T-helper 17 cell (primary cell): ENCODE data around the gene TLR9. TPM values are rescaled to one million over a fixed set of nuclear protein-coding genes. Genes with fewer than 3 reads are reported as not detected.

Experiments used
- ATAC-seq: fragments of 150-1000 bp; cut with Tn5 transposase; 2 replicates; pipeline ENCODE4 v1.10.0; 2021; ENCODE audit warnings: mild to moderate bottlenecking, moderate library complexity
- DNase-seq, 3 donors: peaks; one replicate each; pipeline versions ENCODE4 v3.0.0 to v3.0.0-alpha.2; 2020 to 2021
- H3K9me3 ChIP-seq: one replicate; pipeline ENCODE4 v1.7.0; 2013; ENCODE audit warnings: low read length, mild to moderate bottlenecking; ENCODE audit not compliant: control insufficient read depth, poor library complexity, severe bottlenecking
- H3K27ac Mint-ChIP-seq: one replicate; pipeline ENCODE4 v1.8.0; 2022; ENCODE audit warnings: mild to moderate bottlenecking, moderate library complexity, mixed read lengths
- H3K27me3 Mint-ChIP-seq: one replicate; pipeline ENCODE4 v1.8.0; 2022; ENCODE audit warnings: mixed read lengths
- H3K36me3 Mint-ChIP-seq: one replicate; pipeline ENCODE4 v1.8.0; 2022; ENCODE audit warnings: low read depth, mixed read lengths
- H3K4me1 Mint-ChIP-seq: one replicate; pipeline ENCODE4 v1.8.0; 2022; ENCODE audit warnings: mild to moderate bottlenecking, mixed read lengths
- H3K4me3 Mint-ChIP-seq: one replicate; pipeline ENCODE4 v1.8.0; 2022; ENCODE audit warnings: mild to moderate bottlenecking, moderate library complexity, mixed read lengths
- total RNA-seq, 4 donors: library from RNA in 2 of 4; stranded (reverse) in 2 of 4; gene quantifications; one replicate each; pipeline ENCODE4 v1.2.3 and lab custom pipeline; 2022 to 2026

TLR9 gene
- total RNA-seq, 2 donors from 2014 or later = 0.42 TPM; not detected in 1

GRCh38 chr3:52226229-52226817 is 878 bp upstream of the TLR9 start:
- H3K4me1 Mint-ChIP-seq = peaks cover 48% of the 10 kb centered on the region
- H3K4me3 Mint-ChIP-seq = peak overlapping the region; percentile 80
- DNase-seq = no peak
- H3K27ac Mint-ChIP-seq = peak overlapping the region; percentile 93
- no peaks in the 10 kb centered on the region for H3K9me3 ChIP-seq
- ATAC-seq = no peak
- H3K27me3 Mint-ChIP-seq = no peaks in the 10 kb centered on the region
- peaks cover 2% of the 10 kb centered on the region for H3K36me3 Mint-ChIP-seq

- Mint-ChIP-seq H3K27ac (peak overlapping the region; percentile 93), H3K27me3 (no peaks in the 10 kb centered on the region), H3K4me3 (peak overlapping the region; percentile 86), H3K4me1 (peaks cover 66% of the 10 kb centered on the region), H3K36me3 (peaks cover 2% of the 10 kb centered on the region)
- ATAC-seq (no peak), DNase-seq (no peak)
- H3K9me3 ChIP-seq = no peaks in the 10 kb centered on the region
Observed at GRCh38 chr3:52223449-52224408, 1.7 kb downstream of the TLR9 start.

GRCh38 chr3:52222319-52223221 is 2.9 kb downstream of the TLR9 start:
- DNase-seq (no peak), ATAC-seq (no peak)
- H3K27ac Mint-ChIP-seq = peak overlapping the region; percentile 80
- peaks cover 72% of the 10 kb centered on the region for H3K4me1 Mint-ChIP-seq
- H3K27me3 Mint-ChIP-seq = no peaks in the 10 kb centered on the region
- peak overlapping the region; percentile 86 for H3K4me3 Mint-ChIP-seq
- H3K9me3 ChIP-seq = no peaks in the 10 kb centered on the region
- peaks cover 2% of the 10 kb centered on the region for H3K36me3 Mint-ChIP-seq

GRCh38 chr3:52221563-52222318 is 3.7 kb downstream of the TLR9 start:
- Mint-ChIP-seq H3K36me3 (peaks cover 1% of the 10 kb centered on the region), H3K4me1 (peaks cover 78% of the 10 kb centered on the region), H3K27ac (peak overlapping the region; percentile 80), H3K27me3 (no peaks in the 10 kb centered on the region), H3K4me3 (peak overlapping the region; percentile 86)
- ATAC-seq (peak; percentile 69), DNase-seq (peak; percentile 44 to 53 (median 52))
- no peaks in the 10 kb centered on the region for H3K9me3 ChIP-seq

- Mint-ChIP-seq H3K36me3 (no peaks in the 10 kb centered on the region), H3K27ac (peak overlapping the region; percentile 74), H3K4me3 (peak overlapping the region; percentile 73), H3K27me3 (no peaks in the 10 kb centered on the region), H3K4me1 (peaks cover 75% of the 10 kb centered on the region)
- ATAC-seq (no peak), DNase-seq (no peak)
- no peaks in the 10 kb centered on the region for H3K9me3 ChIP-seq
Observed at GRCh38 chr3:52221141-52221562, 4.3 kb downstream of the TLR9 start.

GRCh38 chr3:52220380-52221026 is 4.9 kb downstream of the TLR9 start:
- peaks cover 2% of the 10 kb centered on the region for H3K36me3 Mint-ChIP-seq
- peak overlapping the region; percentile 73 for H3K4me3 Mint-ChIP-seq
- DNase-seq = peak; percentile 73 to 89 (median 76)
- peak overlapping the region; percentile 74 for H3K27ac Mint-ChIP-seq
- peak; percentile 70 for ATAC-seq
- peaks cover 71% of the 10 kb centered on the region for H3K4me1 Mint-ChIP-seq
- no peaks in the 10 kb centered on the region for H3K27me3 Mint-ChIP-seq
- H3K9me3 ChIP-seq = no peaks in the 10 kb centered on the region

- DNase-seq (no peak), ATAC-seq (no peak)
- Mint-ChIP-seq H3K27ac (peak overlapping the region; percentile 95), H3K27me3 (no peaks in the 10 kb centered on the region), H3K4me3 (peak overlapping the region; percentile 55), H3K4me1 (peaks cover 71% of the 10 kb centered on the region), H3K36me3 (peaks cover 7% of the 10 kb centered on the region)
- no peaks in the 10 kb centered on the region for H3K9me3 ChIP-seq
Observed at GRCh38 chr3:52218937-52219650, 6.4 kb downstream of the TLR9 start.

GRCh38 chr3:52218454-52218853 is 7.0 kb downstream of the TLR9 start:
- peaks cover 68% of the 10 kb centered on the region for H3K4me1 Mint-ChIP-seq
- ATAC-seq = no peak

GRCh38 chr3:52218026-52218425 is 7.4 kb downstream of the TLR9 start:
- peaks cover 64% of the 10 kb centered on the region for H3K4me1 Mint-ChIP-seq
- H3K27me3 Mint-ChIP-seq = no peaks in the 10 kb centered on the region
- no peaks in the 10 kb centered on the region for H3K9me3 ChIP-seq
- ATAC-seq (no peak), DNase-seq (no peak)
- peak overlapping the region; percentile 95 for H3K27ac Mint-ChIP-seq
- H3K4me3 Mint-ChIP-seq = peak overlapping the region; percentile 55
- H3K36me3 Mint-ChIP-seq = peaks cover 12% of the 10 kb centered on the region

More at GRCh38 chr3:52218454-52218853, 7.0 kb downstream of the TLR9 start:
- peak overlapping the region; percentile 55 for H3K4me3 Mint-ChIP-seq
- no peaks in the 10 kb centered on the region for H3K27me3 Mint-ChIP-seq
- DNase-seq = no peak
- H3K9me3 ChIP-seq = no peaks in the 10 kb centered on the region
- H3K27ac Mint-ChIP-seq = peak overlapping the region; percentile 95
- H3K36me3 Mint-ChIP-seq = peaks cover 10% of the 10 kb centered on the region

GRCh38 chr3:52217409-52217805 is 8.0 kb downstream of the TLR9 start:
- H3K4me1 Mint-ChIP-seq = peaks cover 61% of the 10 kb centered on the region
- peak overlapping the region; percentile 95 for H3K27ac Mint-ChIP-seq
- H3K9me3 ChIP-seq = no peaks in the 10 kb centered on the region
- H3K4me3 Mint-ChIP-seq = peak overlapping the region; percentile 86
- DNase-seq (no peak), ATAC-seq (peak; percentile 10)
- H3K27me3 Mint-ChIP-seq = no peaks in the 10 kb centered on the region
- peaks cover 12% of the 10 kb centered on the region for H3K36me3 Mint-ChIP-seq

- Mint-ChIP-seq H3K36me3 (peaks cover 12% of the 10 kb centered on the region), H3K4me1 (peaks cover 55% of the 10 kb centered on the region), H3K27ac (peak overlapping the region; percentile 95), H3K4me3 (peak overlapping the region; percentile 86), H3K27me3 (no peaks in the 10 kb centered on the region)
- DNase-seq = peak in 1 of 3 donors; percentile 62
- ATAC-seq = peak; percentile 74
- no peaks in the 10 kb centered on the region for H3K9me3 ChIP-seq
Observed at GRCh38 chr3:52216585-52217408, 8.6 kb downstream of the TLR9 start.
